LNCAP (cell line): ENCODE measurements around the gene SUN3.

Source experiments
- CTCF ChIP-seq: fragments of 450-650 bp; IDR thresholded peaks from 2 replicates; pipeline ENCODE4 v1.5.1; 2017; ENCODE audit warnings: mild to moderate bottlenecking

The SUN3 gene

GRCh38 chr7:47941136-47941844 is 87.6 kb downstream of the SUN3 start:
- no peak for TF ChIP-seq CTCF

DNA sequence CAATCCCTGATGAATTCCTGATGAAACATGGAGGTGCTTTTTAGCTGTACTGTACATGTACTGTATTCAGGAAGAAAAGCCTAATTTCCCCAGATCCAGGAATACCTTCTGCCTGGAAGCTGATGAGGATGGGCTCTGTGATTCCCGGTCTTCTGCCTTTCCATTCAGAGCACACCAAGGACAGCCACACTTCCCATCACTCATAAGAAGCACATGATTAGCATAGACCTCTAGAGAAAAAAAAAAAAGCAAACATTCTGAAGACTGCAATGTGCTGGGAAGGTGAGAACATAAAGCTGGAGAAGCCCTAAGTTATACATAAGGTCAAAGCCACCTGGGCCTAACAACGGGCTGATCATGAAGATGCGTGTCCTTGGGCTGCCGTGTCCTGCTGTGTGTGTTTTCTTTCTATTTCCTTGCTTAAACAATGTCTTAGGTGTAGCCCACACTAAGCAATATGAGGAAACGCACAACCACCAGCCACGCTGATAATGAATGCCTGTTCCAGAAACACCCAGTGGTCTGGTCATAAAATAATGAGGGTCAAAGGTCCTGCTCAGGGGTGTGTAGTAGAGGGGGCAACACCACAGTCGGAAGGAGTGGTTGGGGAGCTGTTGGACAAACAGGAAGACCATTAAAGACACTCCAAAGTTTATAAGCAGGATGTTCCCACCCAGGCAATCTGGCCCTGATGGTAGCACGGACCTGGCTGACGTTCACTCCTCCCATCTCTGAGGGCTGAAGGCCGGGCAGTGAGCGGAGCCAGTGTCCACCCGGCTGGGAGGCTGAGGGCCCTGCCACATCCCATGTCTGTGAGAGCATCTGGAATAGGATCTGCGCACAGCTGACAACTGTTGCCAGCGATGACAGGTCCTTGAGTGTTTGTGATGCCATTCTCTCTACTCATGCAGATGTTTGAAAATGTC is 88.6 kb downstream of the SUN3 start:
- TF ChIP-seq CTCF, result no peak

DNA sequence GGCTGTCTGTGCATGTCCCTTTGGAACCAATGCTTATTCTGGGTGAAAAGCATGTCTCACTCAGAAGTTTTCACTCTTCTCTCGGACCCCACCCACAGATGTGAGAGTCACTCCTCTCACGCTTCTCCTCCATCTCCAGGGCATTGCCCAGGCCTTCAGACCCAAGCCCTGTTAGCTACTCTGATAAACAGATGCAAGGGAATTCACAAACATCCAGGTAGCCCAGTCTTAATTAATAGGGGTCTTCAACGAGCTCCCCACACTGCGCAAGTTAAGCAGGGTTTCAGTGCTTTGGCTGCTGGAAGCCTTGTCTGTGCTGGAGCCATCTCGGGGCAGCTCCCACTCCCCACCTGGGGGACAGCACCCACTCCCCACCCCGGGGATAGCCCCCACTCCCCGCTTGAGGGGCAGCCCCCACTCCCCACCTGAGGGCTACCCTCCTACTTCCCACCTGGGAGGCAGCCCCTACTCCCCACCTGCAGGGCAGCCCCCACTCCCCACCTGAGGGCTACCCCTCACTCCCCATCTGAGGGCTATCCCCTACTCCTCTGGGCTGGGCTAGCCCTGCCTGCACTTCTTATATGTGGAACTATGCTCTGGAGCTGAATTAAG is 89.4 kb downstream of the SUN3 start:
- no peak for TF ChIP-seq CTCF

DNA sequence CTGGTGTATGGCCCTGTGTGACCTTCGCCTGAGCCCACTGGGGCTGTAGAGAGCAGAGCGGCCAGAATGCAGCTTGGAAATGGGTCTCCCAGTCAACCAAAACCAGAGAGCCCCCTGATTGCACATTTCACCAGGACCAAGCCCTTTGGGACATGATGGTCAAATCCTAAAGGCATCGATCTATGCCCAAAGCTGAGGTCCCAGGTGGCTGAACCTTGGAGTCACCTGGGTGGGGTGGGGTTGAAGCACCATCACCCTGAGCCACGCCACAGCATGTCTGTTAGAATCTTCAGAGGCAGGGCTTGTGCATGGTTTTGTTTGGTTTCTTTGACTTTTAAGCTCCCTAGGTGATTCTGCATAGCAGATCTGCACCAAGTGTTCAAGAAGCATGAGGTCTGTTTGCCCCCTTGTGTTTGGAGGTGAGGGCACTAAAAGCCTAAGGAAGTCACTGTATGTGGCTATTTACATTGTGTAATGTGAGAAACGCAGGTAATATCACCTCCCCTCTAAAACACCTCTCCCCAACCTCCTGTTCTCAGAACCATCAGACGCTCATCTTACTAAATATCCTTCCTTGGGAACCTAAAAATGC is 90.2 kb downstream of the SUN3 start:
- TF ChIP-seq CTCF, result no peak

DNA sequence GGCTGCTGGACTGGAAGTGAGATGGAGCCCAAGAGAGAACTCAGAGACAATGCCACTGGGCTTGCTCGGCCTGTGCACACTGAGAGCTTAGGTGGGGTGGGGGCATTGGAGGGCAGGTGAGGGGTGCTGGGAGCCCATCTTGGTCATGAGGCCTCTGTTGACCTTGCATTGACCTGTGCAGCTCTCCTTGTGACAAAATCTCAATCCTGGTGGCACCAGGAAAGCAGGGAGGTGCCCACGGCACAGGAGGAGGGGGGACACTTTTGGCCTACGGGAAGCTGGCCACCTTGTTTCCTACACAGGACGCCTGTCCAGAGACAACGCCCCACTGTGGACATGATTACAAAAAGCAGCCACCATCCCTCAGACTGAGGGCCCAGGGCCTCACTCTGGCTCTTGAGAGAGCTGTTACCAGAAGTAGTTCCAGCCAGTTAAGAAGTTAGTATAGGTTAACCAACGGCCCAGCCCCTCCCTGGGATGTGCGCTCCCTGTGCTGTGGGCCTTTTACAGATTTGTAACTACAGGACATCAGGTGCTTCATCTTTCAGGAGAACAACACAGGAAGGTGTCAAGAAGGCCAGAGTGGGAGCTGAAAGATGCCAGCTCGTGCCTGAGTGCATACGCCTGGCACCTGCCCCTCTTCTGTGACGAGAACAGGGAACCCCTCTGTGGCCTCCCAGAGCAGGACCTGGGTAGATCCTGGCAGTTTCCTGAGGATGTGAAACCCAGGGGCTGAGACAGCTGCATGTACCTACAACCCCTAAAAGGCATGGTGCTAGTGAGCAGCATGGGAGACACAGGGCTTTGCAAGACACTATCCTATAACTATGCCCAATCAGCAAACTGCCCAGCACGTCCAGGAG is 91.0 kb downstream of the SUN3 start:
- TF ChIP-seq CTCF, result no peak
